Measurements from ENCODE around the gene PKDREJ.

DNA sequence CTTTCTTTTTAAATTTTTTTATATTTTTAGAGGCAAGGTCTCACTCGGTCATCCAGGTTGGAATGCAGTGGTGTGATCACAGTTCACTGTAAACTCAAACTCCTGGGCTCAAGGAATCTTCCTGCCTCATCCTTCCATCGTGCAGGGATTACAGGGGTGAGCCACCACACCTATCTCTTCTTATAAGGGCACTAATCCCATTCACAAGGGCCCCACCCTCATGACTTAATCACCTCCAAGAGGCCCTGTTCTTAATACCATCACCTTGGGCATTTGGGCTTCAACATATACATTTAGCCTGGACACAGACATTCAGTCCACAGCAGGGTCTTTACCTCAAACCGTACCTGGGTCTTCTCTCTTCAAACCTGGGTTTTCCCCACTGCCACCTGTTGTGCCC lies 29.0 kb upstream of the PKDREJ start:
- TF ChIP-seq, protein P1, sequence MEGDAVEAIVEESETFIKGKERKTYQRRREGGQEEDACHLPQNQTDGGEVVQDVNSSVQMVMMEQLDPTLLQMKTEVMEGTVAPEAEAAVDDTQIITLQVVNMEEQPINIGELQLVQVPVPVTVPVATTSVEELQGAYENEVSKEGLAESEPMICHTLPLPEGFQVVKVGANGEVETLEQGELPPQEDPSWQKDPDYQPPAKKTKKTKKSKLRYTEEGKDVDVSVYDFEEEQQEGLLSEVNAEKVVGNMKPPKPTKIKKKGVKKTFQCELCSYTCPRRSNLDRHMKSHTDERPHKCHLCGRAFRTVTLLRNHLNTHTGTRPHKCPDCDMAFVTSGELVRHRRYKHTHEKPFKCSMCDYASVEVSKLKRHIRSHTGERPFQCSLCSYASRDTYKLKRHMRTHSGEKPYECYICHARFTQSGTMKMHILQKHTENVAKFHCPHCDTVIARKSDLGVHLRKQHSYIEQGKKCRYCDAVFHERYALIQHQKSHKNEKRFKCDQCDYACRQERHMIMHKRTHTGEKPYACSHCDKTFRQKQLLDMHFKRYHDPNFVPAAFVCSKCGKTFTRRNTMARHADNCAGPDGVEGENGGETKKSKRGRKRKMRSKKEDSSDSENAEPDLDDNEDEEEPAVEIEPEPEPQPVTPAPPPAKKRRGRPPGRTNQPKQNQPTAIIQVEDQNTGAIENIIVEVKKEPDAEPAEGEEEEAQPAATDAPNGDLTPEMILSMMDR (conservative IDR thresholded peaks at IDR 0.05; ENCODE audit: low read length): no peak
- TF ChIP-seq EZH2phosphoT487 (IDR thresholded peaks at IDR 0.05; ENCODE audit: borderline replicate concordance, low read depth, low read length): no peak
